ENCODE data around the gene KIF1B. TPM values are rescaled to one million over a fixed set of nuclear protein-coding genes. Genes with fewer than 3 reads are reported as not detected.

Gene KIF1B
- total and polyA plus RNA-seq, 9 of the 15 experiments (the other 6 are each of a cell fraction or from before 2014, with no cell fraction given) = 2.8 to 19.8 (median 11.9) TPM

- Histone ChIP-seq H3K9me1 (ENCODE audit: control insufficient read depth, insufficient read depth, low read length) (no peaks in the 10 kb centered on the region), H2AFZ (ENCODE audit: low read depth, low read length) (no peak overlapping the region), H3K9me3 (replicated peaks; ENCODE audit: control insufficient read depth, insufficient read depth, low read depth, low read length) (no peaks in the 10 kb centered on the region), H3K9ac (ENCODE audit: insufficient read depth in 1 of 2, low read depth in 2 of 2, low read length in 2 of 2) (no peak overlapping the region), H3K27me3 (ENCODE audit: control insufficient read depth in 2 of 2, insufficient read depth in 2 of 2, low read length in 2 of 2) (no peaks in the 10 kb centered on the region), H3K79me2 (ENCODE audit: control insufficient read depth, insufficient read depth, low read length) (no peaks in the 10 kb centered on the region), H3K4me3 (no peak overlapping the region), H3K4me2 (ENCODE audit: insufficient read depth, low read length) (no peak overlapping the region), H3K36me3 (ENCODE audit: control insufficient read depth, insufficient read depth, low read length) (no peaks in the 10 kb centered on the region; the same call in 2 of the 3 replicates), H4K20me1 (replicated peaks; ENCODE audit: control insufficient read depth, insufficient read depth, low read length) (no peaks in the 10 kb centered on the region), H3K27ac (ENCODE audit: extremely low read depth, low read depth, low read length) (no peak overlapping the region), H3K4me1 (replicated peaks in 1 of 2; ENCODE audit: control insufficient read depth in 2 of 2, insufficient read depth in 2 of 2, low read length in 2 of 2) (no peaks in the 10 kb centered on the region; a peak in 1 of 5 replicates)
- CTCF ChIA-PET (ENCODE audit: low intra/inter-chr PET ratio) = no interaction called here
- in situ Hi-C loops (cut with MboI) = no loop called here
- BruUV-seq (replicated peaks) = no TSS peak
- POLR2A ChIA-PET = interaction anchor here (0.8 kb wide), 1 partner anchor 12 kb away, joined by 4 read pairs; no protein-coding TSS in a partner anchor
- 29% methylated on average over 1 of the region's 1 CpG for WGBS (ENCODE audit: insufficient coverage, low coverage, missing lambda C conversion rate)
- DNase-seq (ENCODE audit: extremely low read depth in 1 of 4, low spot score in 3 of 4) = no peak
- ATAC-seq = no peak
- intact Hi-C loops (cut with micrococcal nuclease) = no loop called here
- TF ChIP-seq TAF1 (IDR thresholded peaks at IDR 0.05; ENCODE audit: control insufficient read depth, extremely low read depth, insufficient read depth, low read length, severe bottlenecking) = no peak
- no peak for TF ChIP-seq ZFX (CRISPR knock-in tag; IDR thresholded peaks at IDR 0.05)
- TF ChIP-seq, protein P1, sequence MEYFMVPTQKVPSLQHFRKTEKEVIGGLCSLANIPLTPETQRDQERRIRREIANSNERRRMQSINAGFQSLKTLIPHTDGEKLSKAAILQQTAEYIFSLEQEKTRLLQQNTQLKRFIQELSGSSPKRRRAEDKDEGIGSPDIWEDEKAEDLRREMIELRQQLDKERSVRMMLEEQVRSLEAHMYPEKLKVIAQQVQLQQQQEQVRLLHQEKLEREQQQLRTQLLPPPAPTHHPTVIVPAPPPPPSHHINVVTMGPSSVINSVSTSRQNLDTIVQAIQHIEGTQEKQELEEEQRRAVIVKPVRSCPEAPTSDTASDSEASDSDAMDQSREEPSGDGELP (CRISPR knock-in tag; IDR thresholded peaks at IDR 0.05; ENCODE audit: borderline replicate concordance) = no peak
- TF ChIP-seq HNRNPH1 (optimal IDR thresholded peaks at IDR 0.05; ENCODE audit: low read depth, low read length) = no peak
- no peak for TF ChIP-seq ETV6 (IDR thresholded peaks at IDR 0.05; ENCODE audit: borderline replicate concordance in 1 of 2, low read depth in 2 of 2, low read length in 1 of 2)
- no peak for TF ChIP-seq ETV6 (CRISPR knock-in tag; IDR thresholded peaks at IDR 0.05; ENCODE audit: borderline replicate concordance)
- TF ChIP-seq, protein P2, sequence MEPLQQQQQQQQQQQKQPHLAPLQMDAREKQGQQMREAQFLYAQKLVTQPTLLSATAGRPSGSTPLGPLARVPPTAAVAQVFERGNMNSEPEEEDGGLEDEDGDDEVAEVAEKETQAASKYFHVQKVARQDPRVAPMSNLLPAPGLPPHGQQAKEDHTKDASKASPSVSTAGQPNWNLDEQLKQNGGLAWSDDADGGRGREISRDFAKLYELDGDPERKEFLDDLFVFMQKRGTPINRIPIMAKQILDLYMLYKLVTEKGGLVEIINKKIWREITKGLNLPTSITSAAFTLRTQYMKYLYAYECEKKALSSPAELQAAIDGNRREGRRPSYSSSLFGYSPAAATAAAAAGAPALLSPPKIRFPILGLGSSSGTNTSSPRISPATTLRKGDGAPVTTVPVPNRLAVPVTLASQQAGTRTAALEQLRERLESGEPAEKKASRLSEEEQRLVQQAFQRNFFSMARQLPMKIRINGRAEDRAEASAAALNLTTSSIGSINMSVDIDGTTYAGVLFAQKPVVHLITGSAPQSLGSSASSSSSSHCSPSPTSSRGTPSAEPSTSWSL (CRISPR knock-in tag; IDR thresholded peaks at IDR 0.05; ENCODE audit: borderline replicate concordance) = no peak
- TF ChIP-seq MEIS2 (IDR thresholded peaks at IDR 0.05; ENCODE audit: partially characterized antibody) = peak; percentile 10
- no peak for FAIRE-seq
These were observed 149.7 kb downstream of the KIF1B start for GRCh38 chr1:10360045-10360444.
